Measurements from ENCODE around the gene TAF7L. TPM values are rescaled to one million over a fixed set of nuclear protein-coding genes. Genes with fewer than 3 reads are reported as not detected.

Gene TAF7L
- polyA plus RNA-seq, 2 donors = 0.07 to 0.14 TPM

- no peaks in the 10 kb centered on the region for H3K9me3 ChIP-seq (ENCODE audit: control insufficient read depth in 2 of 2, insufficient read depth in 1 of 2, low read depth in 1 of 2, low read length in 1 of 2)
- H3K4me1 ChIP-seq (ENCODE audit: control insufficient read depth in 2 of 2, insufficient read depth in 2 of 2, low read length in 1 of 2) = no peaks in the 10 kb centered on the region
- no peak overlapping the region for H3K27ac ChIP-seq (ENCODE audit: low read depth in 2 of 2, low read length in 1 of 2)
- no peak overlapping the region for H3K4me3 ChIP-seq (ENCODE audit: low read depth in 1 of 2, low read length in 2 of 2)
- H3K27me3 ChIP-seq (ENCODE audit: control insufficient read depth in 1 of 2, insufficient read depth in 2 of 2, low read length in 2 of 2) = no peaks in the 10 kb centered on the region
- 82 to 87% methylated on average over 1 of the region's 1 CpG for WGBS, 2 donors
- no peaks in the 10 kb centered on the region for H3K36me3 ChIP-seq (ENCODE audit: control insufficient read depth in 2 of 2, insufficient read depth in 2 of 2, low read length in 1 of 2)
Observed at GRCh38 chrX:101231080-101231479, 60.1 kb downstream of the TAF7L start.

GRCh38 chrX:101230636-101231035 is 60.5 kb downstream of the TAF7L start:
- no peaks in the 10 kb centered on the region for H3K27me3 ChIP-seq (ENCODE audit: control insufficient read depth in 1 of 2, insufficient read depth in 2 of 2, low read length in 2 of 2)

GRCh38 chrX:101229170-101229569 is 62.0 kb downstream of the TAF7L start:
- 89 to 97% methylated on average over 1 of the region's 1 CpG for WGBS, 2 donors
- H3K27me3 ChIP-seq (ENCODE audit: control insufficient read depth in 1 of 2, insufficient read depth in 2 of 2, low read length in 2 of 2) = no peaks in the 10 kb centered on the region
- H3K9me3 ChIP-seq (ENCODE audit: control insufficient read depth in 2 of 2, insufficient read depth in 1 of 2, low read depth in 1 of 2, low read length in 1 of 2) = no peaks in the 10 kb centered on the region
- H3K4me1 ChIP-seq (ENCODE audit: control insufficient read depth in 2 of 2, insufficient read depth in 2 of 2, low read length in 1 of 2) = no peaks in the 10 kb centered on the region
- no peak overlapping the region for H3K4me3 ChIP-seq (ENCODE audit: low read depth in 1 of 2, low read length in 2 of 2)
- no peak overlapping the region for H3K27ac ChIP-seq (ENCODE audit: low read depth in 2 of 2, low read length in 1 of 2)
- no peaks in the 10 kb centered on the region for H3K36me3 ChIP-seq (ENCODE audit: control insufficient read depth in 2 of 2, insufficient read depth in 2 of 2, low read length in 1 of 2)

More at GRCh38 chrX:101230636-101231035, 60.5 kb downstream of the TAF7L start:
- H3K36me3 ChIP-seq (ENCODE audit: control insufficient read depth in 2 of 2, insufficient read depth in 2 of 2, low read length in 1 of 2) = no peaks in the 10 kb centered on the region
- no peaks in the 10 kb centered on the region for H3K9me3 ChIP-seq (ENCODE audit: control insufficient read depth in 2 of 2, insufficient read depth in 1 of 2, low read depth in 1 of 2, low read length in 1 of 2)
- no peaks in the 10 kb centered on the region for H3K4me1 ChIP-seq (ENCODE audit: control insufficient read depth in 2 of 2, insufficient read depth in 2 of 2, low read length in 1 of 2)
- no peak overlapping the region for H3K27ac ChIP-seq (ENCODE audit: low read depth in 2 of 2, low read length in 1 of 2)
- 79 to 94% methylated on average over 2 of the region's 2 CpGs for WGBS, 2 donors
- H3K4me3 ChIP-seq (ENCODE audit: low read depth in 1 of 2, low read length in 2 of 2) = no peak overlapping the region

GRCh38 chrX:101223226-101223625 is 67.9 kb downstream of the TAF7L start:
- Histone ChIP-seq H3K4me1 (ENCODE audit: control insufficient read depth in 2 of 2, insufficient read depth in 2 of 2, low read length in 1 of 2) (no peaks in the 10 kb centered on the region), H3K36me3 (ENCODE audit: control insufficient read depth in 2 of 2, insufficient read depth in 2 of 2, low read length in 1 of 2) (no peaks in the 10 kb centered on the region), H3K27ac (ENCODE audit: low read depth in 2 of 2, low read length in 1 of 2) (no peak overlapping the region), H3K9me3 (ENCODE audit: control insufficient read depth in 2 of 2, insufficient read depth in 1 of 2, low read depth in 1 of 2, low read length in 1 of 2) (no peaks in the 10 kb centered on the region), H3K4me3 (ENCODE audit: low read depth in 1 of 2, low read length in 2 of 2) (no peak overlapping the region), H3K27me3 (ENCODE audit: control insufficient read depth in 1 of 2, insufficient read depth in 2 of 2, low read length in 2 of 2) (no peaks in the 10 kb centered on the region)
- 48 to 95% methylated on average over 1 of the region's 1 CpG for WGBS, 2 donors

GRCh38 chrX:101220662-101221260 is 70.4 kb downstream of the TAF7L start:
- Histone ChIP-seq H3K27ac (ENCODE audit: low read depth in 2 of 2, low read length in 1 of 2) (no peak overlapping the region), H3K27me3 (ENCODE audit: control insufficient read depth in 1 of 2, insufficient read depth in 2 of 2, low read length in 2 of 2) (no peaks in the 10 kb centered on the region), H3K4me1 (ENCODE audit: control insufficient read depth in 2 of 2, insufficient read depth in 2 of 2, low read length in 1 of 2) (no peaks in the 10 kb centered on the region), H3K9me3 (ENCODE audit: control insufficient read depth in 2 of 2, insufficient read depth in 1 of 2, low read depth in 1 of 2, low read length in 1 of 2) (no peaks in the 10 kb centered on the region), H3K36me3 (ENCODE audit: control insufficient read depth in 2 of 2, insufficient read depth in 2 of 2, low read length in 1 of 2) (no peaks in the 10 kb centered on the region), H3K4me3 (ENCODE audit: low read depth in 1 of 2, low read length in 2 of 2) (no peak overlapping the region)
- 54 to 56% methylated on average over 4 of the region's 4 CpGs for WGBS, 2 donors

- no peak overlapping the region for H3K4me3 ChIP-seq (ENCODE audit: low read depth in 1 of 2, low read length in 2 of 2)
- 64 to 71% methylated on average over 11 to 12 of the region's 12 CpGs for WGBS, 2 donors
Observed at GRCh38 chrX:101219864-101220346, 71.2 kb downstream of the TAF7L start.

GRCh38 chrX:101219116-101219863 is 71.8 kb downstream of the TAF7L start, which contains the start of gene DRP2:
Gene DRP2 (plus strand): TSS chrX:101219786. CDS start chrX:101231648, 11,862 bp downstream.
- H3K36me3 ChIP-seq (ENCODE audit: control insufficient read depth in 2 of 2, insufficient read depth in 2 of 2, low read length in 1 of 2) = no peaks in the 10 kb centered on the region

More at GRCh38 chrX:101219864-101220346, 71.2 kb downstream of the TAF7L start:
- no peaks in the 10 kb centered on the region for H3K9me3 ChIP-seq (ENCODE audit: control insufficient read depth in 2 of 2, insufficient read depth in 1 of 2, low read depth in 1 of 2, low read length in 1 of 2)
- H3K4me1 ChIP-seq (ENCODE audit: control insufficient read depth in 2 of 2, insufficient read depth in 2 of 2, low read length in 1 of 2) = no peaks in the 10 kb centered on the region
- H3K36me3 ChIP-seq (ENCODE audit: control insufficient read depth in 2 of 2, insufficient read depth in 2 of 2, low read length in 1 of 2) = no peaks in the 10 kb centered on the region
- H3K27me3 ChIP-seq (ENCODE audit: control insufficient read depth in 1 of 2, insufficient read depth in 2 of 2, low read length in 2 of 2) = no peaks in the 10 kb centered on the region
- no peak overlapping the region for H3K27ac ChIP-seq (ENCODE audit: low read depth in 2 of 2, low read length in 1 of 2)

More at GRCh38 chrX:101219116-101219863, 71.8 kb downstream of the TAF7L start, which contains the start of gene DRP2:
- no peaks in the 10 kb centered on the region for H3K27me3 ChIP-seq (ENCODE audit: control insufficient read depth in 1 of 2, insufficient read depth in 2 of 2, low read length in 2 of 2)
- no peak within 1 kb of the TSS for H3K27ac ChIP-seq (ENCODE audit: low read depth in 2 of 2, low read length in 1 of 2)
- H3K4me1 ChIP-seq (ENCODE audit: control insufficient read depth in 2 of 2, insufficient read depth in 2 of 2, low read length in 1 of 2) = no peaks in the 10 kb centered on the region
- no peak within 1 kb of the TSS for H3K4me3 ChIP-seq (ENCODE audit: low read depth in 1 of 2, low read length in 2 of 2)
- H3K9me3 ChIP-seq (ENCODE audit: control insufficient read depth in 2 of 2, insufficient read depth in 1 of 2, low read depth in 1 of 2, low read length in 1 of 2) = no peaks in the 10 kb centered on the region
- 68 to 72% methylated on average over 7 of the region's 7 CpGs for WGBS, 2 donors

Other genes starting within 250 kb of the TAF7L start
- 10 to 100 TPM in 1 of 2 donors, 1 to 10 TPM in 1; 7.4 to 11.1 TPM for gene TRMT2B, start 239.2 kb downstream of the TAF7L start, polyA plus RNA-seq
- 1 to 10 TPM in 1 of 2 donors, under 1 TPM in 1; 0.39 to 2.0 TPM for gene TMEM35A, start 212.5 kb downstream of the TAF7L start, polyA plus RNA-seq
- 1 to 10 TPM; 1.0 to 1.5 TPM for gene CENPI, start 193.1 kb downstream of the TAF7L start, polyA plus RNA-seq
- gene DRP2, start 71.5 kb downstream of the TAF7L start, polyA plus RNA-seq = under 1 TPM; 0.06 TPM
- 1 to 10 TPM; 4.3 to 9.8 TPM for gene TIMM8A, start 57.4 kb upstream of the TAF7L start, polyA plus RNA-seq
- gene BTK, start 94.9 kb upstream of the TAF7L start, polyA plus RNA-seq = 1 to 10 TPM in 1 of 2 donors, under 1 TPM in 1; 0.55 to 1.1 TPM
- gene RPL36A, start 99.7 kb upstream of the TAF7L start, polyA plus RNA-seq = 1,000 to 10,000 TPM; 2,702 to 2,895 TPM
- gene GLA, start 116.6 kb upstream of the TAF7L start, polyA plus RNA-seq = 10 to 100 TPM; 16.7 to 19.8 TPM
- 10 to 100 TPM; 31.5 to 51.5 TPM for gene HNRNPH2, start 116.9 kb upstream of the TAF7L start, polyA plus RNA-seq
- gene ARMCX4, start 194.1 kb upstream of the TAF7L start, polyA plus RNA-seq = 1 to 10 TPM; 3.3 to 8.4 TPM